HepG2 (cell line): ENCODE data around the gene ODAPH. TPM values are rescaled to one million over a fixed set of nuclear protein-coding genes. Genes with fewer than 3 reads are reported as not detected.

Experiments used
- ATAC-seq: fragments of 200-7000 bp; cut with Tn5 transposase; 3 replicates; pipeline ENCODE4 v1.9.1; 2020; ENCODE audit warnings: mild to moderate bottlenecking, moderate library complexity
- BruUV-seq: library from RNA; stranded (reverse); fragments of 400-500 nt; replicated peaks from 2 replicates; lab custom pipeline; 2021; lab: Mats Ljungman, UMichigan
- CTCF ChIA-PET: fragments of 300-600 bp; formaldehyde crosslinking; extraction: SDS; loops from one replicate; lab custom pipeline; 2021; ENCODE audit warnings: low total read pairs, inconsistent platforms, low intra/inter-chr PET ratio; lab: Yijun Ruan, JAX
- POLR2A ChIA-PET: fragments of 350-600 bp; sonication (Branson Sonifier 250); formaldehyde crosslinking; loops from one replicate; lab custom pipeline; 2020; ENCODE audit warnings: antibody characterized with exemption, inconsistent platforms; lab: Yijun Ruan, JAX
- DNase-seq: peaks from one replicate; pipeline ENCODE4 v3.0.0-alpha.2; 2015; ENCODE audit warnings: low spot score
- FAIRE-seq: peaks from 3 replicates; lab custom pipeline; 2011; peaks lifted over from hg19 to GRCh38; lab: Jason Lieb, UNC
- H2AFZ ChIP-seq: one replicate; pipeline ENCODE4 v1.6.1; 2011; ENCODE audit warnings: low read length, inconsistent platforms
- H3K27ac ChIP-seq: fragments of 300-600 bp; 3 replicates; pipeline ENCODE4 v1.8.0; 2011; ENCODE audit warnings: mixed run types, mild to moderate bottlenecking, mixed read lengths, low read length, inconsistent platforms; ENCODE audit not compliant: insufficient read depth; ENCODE audit errors: extremely low read length
- H3K27me3 ChIP-seq, 2 experiments: fragments of 200-600 bp in 1 of 2; 2 replicates in 1 of 2; 3 replicates in 1 of 2; pipeline versions ENCODE4 v1.6.0 to v1.8.0; 2011; ENCODE audit warnings: low read length in 2 of 2, mild to moderate bottlenecking in 2 of 2, moderate library complexity in 2 of 2, inconsistent platforms in 1 of 2; ENCODE audit not compliant: insufficient read depth in 2 of 2, control insufficient read depth in 1 of 2
- H3K36me3 ChIP-seq, 2 experiments: fragments of 200-600 bp in 1 of 2; replicated peaks in 1 of 2; 2 replicates in 1 of 2; 3 replicates in 1 of 2; pipeline versions ENCODE4 v1.5.1 to v1.8.0; 2011; ENCODE audit warnings: low read length in 2 of 2, inconsistent platforms in 1 of 2; ENCODE audit not compliant: insufficient read depth in 2 of 2, control insufficient read depth in 1 of 2
- H3K4me1 ChIP-seq: 2 replicates; pipeline ENCODE4 v1.5.1; 2012; ENCODE audit warnings: low read length, inconsistent platforms; ENCODE audit not compliant: insufficient read depth
- H3K4me2 ChIP-seq: 2 replicates; pipeline ENCODE4 v1.6.0; 2011; ENCODE audit warnings: low read depth, low read length, inconsistent platforms
- H3K4me3 ChIP-seq, 3 experiments: fragments of 200-600 bp in 1 of 3; sonication (generic), shearing (Covaris generic) in 1 of 3; replicated peaks in 1 of 3; 2 replicates each; pipeline ENCODE4 v1.5.1; 2011 to 2016; ENCODE audit warnings: low read length in 3 of 3, inconsistent platforms in 2 of 3, low read depth in 2 of 3, mild to moderate bottlenecking in 2 of 3, control low read depth in 1 of 3, mixed read lengths in 1 of 3; ENCODE audit not compliant: insufficient read depth in 1 of 3
- H3K79me2 ChIP-seq: one replicate; pipeline ENCODE4 v1.6.1; 2011; ENCODE audit warnings: low read length, inconsistent platforms; ENCODE audit not compliant: insufficient read depth
- H3K9ac ChIP-seq: 2 replicates; pipeline ENCODE4 v1.6.0; 2011; ENCODE audit warnings: mild to moderate bottlenecking, low read depth, low read length, inconsistent platforms; ENCODE audit not compliant: insufficient read depth
- H3K9me3 ChIP-seq: 2 replicates; pipeline ENCODE4 v1.5.1; 2012; ENCODE audit warnings: mild to moderate bottlenecking, low read length
- H4K20me1 ChIP-seq: 2 replicates; pipeline ENCODE4 v1.6.0; 2011; ENCODE audit warnings: inconsistent platforms, mild to moderate bottlenecking, low read length, moderate library complexity; ENCODE audit not compliant: insufficient read depth
- AKNA ChIP-seq: sonication (generic); formaldehyde crosslinking; IDR thresholded peaks from 2 replicates; pipeline ENCODE4 v1.4.0; 2020; ENCODE audit warnings: missing genetic modification reagents, borderline replicate concordance
- SP140L ChIP-seq: sonication (generic); formaldehyde crosslinking; IDR thresholded peaks from 2 replicates; pipeline ENCODE4 v1.4.0; 2020; ENCODE audit warnings: missing genetic modification reagents, borderline replicate concordance
- TEAD3 ChIP-seq: optimal IDR thresholded peaks from 2 replicates; pipeline ENCODE3; 2016; ENCODE audit warnings: borderline replicate concordance
- WGBS: methylation state at CpG from one replicate; pipeline ENCODE4 v1.1.6; 2017; ENCODE audit warnings: low lambda C conversion rate; 5-methylcytosine and 5-hydroxymethylcytosine counted together
- in situ Hi-C: cut with HindIII; loops from 2 replicates; pipeline ENCODE4 v1.10.0; 2017; ENCODE audit warnings: low pct_unique_long_range_greater_than_20kb; ENCODE audit not compliant: extremely low pct_ligation_motif_present
- intact Hi-C: fragments of 100-400 bp; cut with micrococcal nuclease; formaldehyde crosslinking; loops from one replicate; pipeline ENCODE4 v1.10.0; 2022; ENCODE audit not compliant: unreplicated experiment
- polyA plus RNA-seq, 8 experiments: library from polyadenylated mRNA; depleted of rRNA in 3 of 8; stranded (reverse) in 7 of 8; unstranded in 1 of 8; fragments of >200 nt; fragmentation: Illumina TruSeq in 4 of 8; extraction: Trizol in 4 of 8; gene quantifications; 2 replicates each; pipeline versions ENCODE4 v1.2.1 to v1.2.3, GENCODE V29; 2011 to 2016; ENCODE audit warnings: low read depth in 4 of 8, missing spikeins in 1 of 8, mixed read lengths in 1 of 8; ENCODE audit not compliant: insufficient read depth in 1 of 8
- total RNA-seq, 5 experiments: library from RNA; depleted of rRNA; stranded (reverse); fragments of >200 nt; fragmentation: Illumina TruSeq; extraction: Trizol; gene quantifications; 2 replicates each; pipeline ENCODE4 v1.2.3, GENCODE V29; 2016; ENCODE audit warnings: low read depth in 1 of 5

Gene ODAPH
- total and polyA plus RNA-seq, 2 of the 13 experiments (the other 11 are each of a cell fraction or from before 2014, with no cell fraction given): 0.50 TPM; not detected in 1

GRCh38 chr4:75561789-75562188 is 5.9 kb downstream of the ODAPH start:
- WGBS: 50% methylated on average over 8 of the region's 8 CpGs
- BruUV-seq: no TSS peak
- no peak for FAIRE-seq
- Histone ChIP-seq H4K20me1 (no peaks in the 10 kb centered on the region), H2AFZ (no peak overlapping the region), H3K4me3 (no peak overlapping the region), H3K36me3 (no peaks in the 10 kb centered on the region), H3K9me3 (no peaks in the 10 kb centered on the region), H3K4me2 (no peak overlapping the region), H3K79me2 (no peaks in the 10 kb centered on the region), H3K9ac (no peak overlapping the region), H3K27me3 (peaks cover 1 to 6% of the 10 kb centered on the region in 2 experiments; a peak in 2 of 5 replicates), H3K27ac (no peak overlapping the region), H3K4me1 (no peaks in the 10 kb centered on the region)
- TF ChIP-seq TEAD3 (CRISPR knock-in tag) (peak; percentile 30), AKNA (CRISPR knock-in tag) (no peak), SP140L (CRISPR knock-in tag) (no peak)
- no peak for DNase-seq
- in situ Hi-C loops: no loop called here
- peak; percentile 73 for ATAC-seq
- intact Hi-C loops: no loop called here
- ChIA-PET CTCF (no interaction called here), POLR2A (no interaction called here)
